C4-2B (cell line): ENCODE data around the gene LMF2.

ENCODE experiments used
- H3K27ac ChIP-seq: fragments of 450-650 bp; 2 replicates; pipeline ENCODE4 v1.5.1; 2017
- CTCF ChIP-seq: fragments of 450-650 bp; conservative IDR thresholded peaks from 2 replicates; pipeline ENCODE4 v1.5.1; 2017; ENCODE audit warnings: mild to moderate bottlenecking
- ZFX ChIP-seq: fragments of 450-650 bp; IDR thresholded peaks from 2 replicates; pipeline ENCODE4 v1.6.1; 2017

The LMF2 gene

GRCh38 chr22:50481045-50481439 lies 26.5 kb downstream of the LMF2 start:
- TF ChIP-seq CTCF (no peak), ZFX (no peak)
- peak overlapping the region; percentile 85 for H3K27ac ChIP-seq

- TF ChIP-seq ZFX = no peak
- no peak for TF ChIP-seq CTCF
- H3K27ac ChIP-seq = no peak overlapping the region
Measured at GRCh38 chr22:50479721-50480120, 27.8 kb downstream of the LMF2 start.

GRCh38 chr22:50477923-50478322 lies 29.6 kb downstream of the LMF2 start:
- H3K27ac ChIP-seq = no peak overlapping the region
- TF ChIP-seq CTCF (no peak), ZFX (no peak)

- H3K27ac ChIP-seq = no peak overlapping the region
- TF ChIP-seq ZFX (no peak), CTCF (no peak)
Measured at GRCh38 chr22:50476868-50477267, 30.6 kb downstream of the LMF2 start.

GRCh38 chr22:50475652-50476002 lies 31.9 kb downstream of the LMF2 start:
- TF ChIP-seq CTCF = no peak
- TF ChIP-seq ZFX = no peak
- peak overlapping the region; percentile 73 for H3K27ac ChIP-seq

GRCh38 chr22:50474710-50475651 lies 32.5 kb downstream of the LMF2 start, which contains the start of gene SBF1:
SBF1 (minus strand) TSS chr22:50475035; CDS start chr22:50474840, 195 bp downstream.
- H3K27ac ChIP-seq = peak within 1 kb of the TSS; percentile 73
- TF ChIP-seq ZFX = peak; percentile 80; the same call in 1 of the 2 replicates
- TF ChIP-seq CTCF = no peak

- H3K27ac ChIP-seq = peak overlapping the region; percentile 73
- no peak for TF ChIP-seq ZFX
- TF ChIP-seq CTCF = no peak
Measured at GRCh38 chr22:50473855-50474671, 33.4 kb downstream of the LMF2 start.
